ENCODE results near the gene PPA1.
"Not testable (repeated sequence)": the region's sequence is repeated elsewhere in the genome, so short reads cannot be mapped to it uniquely, and the experiment has no call there.

PPA1 gene

GRCh38 chr10:70222340-70222794 is 10.9 kb downstream of the PPA1 start:
- H3K27ac ChIP-seq, result peak overlapping the region; percentile 67
- DNase-seq (ENCODE audit: low read depth, low spot score), result peak; percentile 66

GRCh38 chr10:70221030-70221429 is 12.2 kb downstream of the PPA1 start:
- no peak for DNase-seq (ENCODE audit: low read depth, low spot score)
- peak overlapping the region; percentile 67 for H3K27ac ChIP-seq

GRCh38 chr10:70212879-70213278 is 20.4 kb downstream of the PPA1 start:
- DNase-seq (ENCODE audit: low read depth, low spot score), result no peak
- peak overlapping the region; percentile 6 for H3K27ac ChIP-seq

GRCh38 chr10:70212277-70212676 is 21.0 kb downstream of the PPA1 start:
- no peak for DNase-seq (ENCODE audit: low read depth, low spot score)
- peak overlapping the region; percentile 6 for H3K27ac ChIP-seq

- no peak overlapping the region for H3K27ac ChIP-seq
These were observed 26.5 kb downstream of the PPA1 start for GRCh38 chr10:70206762-70207161.

GRCh38 chr10:70201105-70201504 is 32.1 kb downstream of the PPA1 start:
- H3K27ac ChIP-seq, result no peak overlapping the region
- DNase-seq (ENCODE audit: low read depth, low spot score), result no peak

More at GRCh38 chr10:70206762-70207161, 26.5 kb downstream of the PPA1 start:
- no peak for DNase-seq (ENCODE audit: low read depth, low spot score)

GRCh38 chr10:70198696-70199466 is 34.3 kb downstream of the PPA1 start:
- no peak for DNase-seq (ENCODE audit: low read depth, low spot score)
- H3K27ac ChIP-seq, result no peak overlapping the region

GRCh38 chr10:70197235-70197945 is 35.8 kb downstream of the PPA1 start:
- no peak overlapping the region for H3K27ac ChIP-seq
- DNase-seq (ENCODE audit: low read depth, low spot score), result no peak

- no peak for DNase-seq (ENCODE audit: low read depth, low spot score)
These were observed 39.8 kb downstream of the PPA1 start for GRCh38 chr10:70193391-70193844.

GRCh38 chr10:70192326-70192968 is 40.8 kb downstream of the PPA1 start:
- H3K27ac ChIP-seq, result peak overlapping the region; percentile 37

More at GRCh38 chr10:70193391-70193844, 39.8 kb downstream of the PPA1 start:
- H3K27ac ChIP-seq, result no peak overlapping the region

GRCh38 chr10:70191972-70192305 is 41.3 kb downstream of the PPA1 start:
- peak overlapping the region; percentile 37 for H3K27ac ChIP-seq
- DNase-seq (ENCODE audit: low read depth, low spot score), result peak; percentile 31

More at GRCh38 chr10:70192326-70192968, 40.8 kb downstream of the PPA1 start:
- peak; percentile 41 for DNase-seq (ENCODE audit: low read depth, low spot score)

GRCh38 chr10:70191161-70191971 is 41.9 kb downstream of the PPA1 start:
- DNase-seq (ENCODE audit: low read depth, low spot score), result no peak
- H3K27ac ChIP-seq, result peak overlapping the region; percentile 37

- no peak overlapping the region for H3K27ac ChIP-seq
These were observed 42.6 kb downstream of the PPA1 start for GRCh38 chr10:70190581-70190980.

GRCh38 chr10:70190102-70190501 is 43.1 kb downstream of the PPA1 start:
- DNase-seq (ENCODE audit: low read depth, low spot score), result no peak
- no peak overlapping the region for H3K27ac ChIP-seq

More at GRCh38 chr10:70190581-70190980, 42.6 kb downstream of the PPA1 start:
- no peak for DNase-seq (ENCODE audit: low read depth, low spot score)

GRCh38 chr10:70188768-70189167 is 44.5 kb downstream of the PPA1 start:
- no peak overlapping the region for H3K27ac ChIP-seq
- no peak for DNase-seq (ENCODE audit: low read depth, low spot score)

GRCh38 chr10:70186571-70186970 is 46.7 kb downstream of the PPA1 start:
- DNase-seq (ENCODE audit: low read depth, low spot score), result no peak
- no peak overlapping the region for H3K27ac ChIP-seq

GRCh38 chr10:70186090-70186489 is 47.1 kb downstream of the PPA1 start:
- no peak overlapping the region for H3K27ac ChIP-seq
- DNase-seq (ENCODE audit: low read depth, low spot score), result no peak

- no peak overlapping the region for H3K27ac ChIP-seq
- DNase-seq (ENCODE audit: low read depth, low spot score), result no peak
These were observed 49.9 kb downstream of the PPA1 start for GRCh38 chr10:70183304-70183703.

- not testable (repeated sequence) for DNase-seq (ENCODE audit: low read depth, low spot score); H3K27ac ChIP-seq
These were observed 54.0 kb downstream of the PPA1 start for GRCh38 chr10:70179209-70179608.

GRCh38 chr10:70178139-70178725 is 55.0 kb downstream of the PPA1 start:
- DNase-seq (ENCODE audit: low read depth, low spot score), result no peak
- H3K27ac ChIP-seq, result no peak overlapping the region

Data from epithelial cell of prostate (primary cell).